GM19468 (cell line): Measurements from ENCODE around the gene ATAD3A.
"Not testable (repeated sequence)": the region's sequence is repeated elsewhere in the genome, so short reads cannot be mapped to it uniquely, and the experiment has no call there.

ENCODE experiments used
- ATAC-seq: cut with Tn5 transposase; IDR thresholded peaks from one replicate; pipeline ENCODE4 v1.9.1; 2021; ENCODE audit warnings: mild to moderate bottlenecking, moderate library complexity, moderate number of reproducible peaks; ENCODE audit not compliant: unreplicated experiment; ENCODE audit errors: extremely low read depth

ATAD3A gene

DNA sequence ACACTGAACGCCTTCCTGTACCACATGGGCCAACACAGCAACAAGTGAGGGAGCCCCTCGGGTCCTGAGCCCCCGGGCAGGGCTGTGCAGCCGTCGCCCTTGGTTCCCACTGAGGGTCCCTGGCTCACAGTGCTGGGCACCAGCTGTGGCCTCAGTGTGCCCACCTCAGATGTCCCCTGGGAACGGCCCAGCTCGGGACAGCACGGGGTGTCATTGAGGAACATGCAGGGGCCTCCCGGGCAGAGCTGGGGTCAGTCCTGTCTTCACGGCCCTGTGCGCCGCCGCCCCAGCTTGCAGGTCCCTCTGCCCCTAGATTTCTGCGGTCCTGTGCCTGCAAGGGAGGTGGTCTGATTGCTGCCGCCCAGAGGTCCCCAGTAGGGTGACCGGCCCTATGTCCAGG lies 22.7 kb upstream of the ATAD3A start:
- no peak for ATAC-seq

DNA sequence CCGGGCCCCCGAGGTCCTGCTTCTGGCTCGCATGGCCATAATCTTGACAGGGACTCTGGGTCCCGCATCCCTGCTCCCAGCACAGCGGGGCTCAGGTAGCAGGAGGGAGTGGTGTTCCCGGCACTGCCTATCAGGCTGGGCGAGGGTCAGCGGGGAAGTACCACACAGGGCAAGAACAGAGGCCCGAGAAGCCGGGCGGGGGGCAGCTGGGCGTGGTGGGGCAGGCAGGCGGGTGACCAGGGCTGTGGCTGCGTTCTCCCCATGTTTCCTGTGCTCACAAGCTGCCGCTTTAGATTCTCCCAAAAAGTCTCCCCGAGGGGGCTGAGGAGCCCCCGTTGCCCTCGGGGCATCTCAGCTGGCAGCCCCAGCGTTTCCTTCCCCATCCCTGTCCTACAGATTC lies 22.1 kb upstream of the ATAD3A start:
- no peak for ATAC-seq

GRCh38 chr1:1490633-1491230 lies 21.2 kb upstream of the ATAD3A start:
- ATAC-seq = no peak

GRCh38 chr1:1491601-1492000 lies 20.4 kb upstream of the ATAD3A start:
- ATAC-seq = no peak

- ATAC-seq = not testable (repeated sequence)
Observed at GRCh38 chr1:1494311-1494710, 17.7 kb upstream of the ATAD3A start.

GRCh38 chr1:1495461-1495975 lies 16.4 kb upstream of the ATAD3A start:
- ATAC-seq = not testable (repeated sequence)

- not testable (repeated sequence) for ATAC-seq
Observed at GRCh38 chr1:1504777-1505365, 7.1 kb upstream of the ATAD3A start.

DNA sequence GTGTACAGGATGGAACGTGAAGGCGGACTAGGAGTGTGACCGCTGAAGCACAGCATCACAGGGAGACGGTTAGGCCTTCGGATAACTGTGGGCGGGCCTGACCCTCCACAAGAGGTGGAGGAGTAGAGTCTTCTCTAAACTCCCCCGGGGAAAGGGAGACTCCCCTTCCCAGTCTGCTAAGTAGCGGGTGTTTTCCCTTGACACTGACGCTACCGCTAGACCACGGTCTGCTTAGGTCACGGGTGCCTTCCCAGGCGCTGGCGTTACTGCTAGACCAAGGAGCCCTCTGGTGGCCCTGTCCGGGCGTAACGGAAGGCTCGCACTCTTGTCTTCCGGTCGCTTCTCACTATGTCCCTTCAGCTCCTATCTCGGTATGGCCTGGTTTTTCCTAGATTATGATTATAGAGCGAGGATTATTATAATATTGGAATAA lies 6.6 kb upstream of the ATAD3A start:
- not testable (repeated sequence) for ATAC-seq

DNA sequence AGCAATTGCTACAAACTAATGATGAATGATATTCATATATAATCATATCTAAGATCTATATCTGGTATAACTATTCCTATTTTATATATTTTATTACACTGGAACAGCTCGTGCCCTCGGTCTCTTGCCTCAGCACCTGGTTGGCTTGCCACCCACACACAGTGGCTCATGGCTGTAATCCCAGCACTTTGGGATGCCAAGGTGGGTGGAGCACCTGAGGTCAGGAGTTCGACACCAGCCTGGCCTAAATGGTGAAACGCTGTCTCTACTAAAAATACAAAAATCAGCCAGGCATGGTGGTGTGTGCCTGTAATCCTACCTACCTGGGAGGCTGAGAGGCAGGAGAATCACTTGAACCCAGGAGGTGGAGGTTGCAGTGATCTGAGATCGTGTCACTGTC lies 6.2 kb upstream of the ATAD3A start:
- not testable (repeated sequence) for ATAC-seq

DNA sequence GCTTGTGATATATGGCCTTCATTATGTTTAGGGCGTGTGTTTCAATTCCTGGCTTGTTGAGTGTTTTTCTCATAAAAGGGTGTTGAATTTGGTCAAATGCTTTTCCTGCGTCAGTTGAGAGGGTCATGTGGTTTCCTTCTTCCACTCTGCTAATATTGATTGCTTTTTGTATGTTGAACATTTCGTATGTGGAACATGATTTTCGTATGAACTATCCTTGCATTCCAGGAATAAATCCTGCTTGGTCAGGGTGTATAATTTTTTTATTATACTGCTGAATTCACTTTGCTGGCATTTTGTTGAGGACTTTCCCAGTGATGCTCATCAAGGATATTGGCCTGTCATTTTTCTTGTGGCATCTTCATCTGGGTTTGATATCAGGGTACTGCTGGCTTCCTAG lies 4.7 kb upstream of the ATAD3A start:
- ATAC-seq = no peak

GRCh38 chr1:1508775-1509464 lies 3.0 kb upstream of the ATAD3A start:
- not testable (repeated sequence) for ATAC-seq

- ATAC-seq = not testable (repeated sequence)
Observed at GRCh38 chr1:1509465-1509850, 2.5 kb upstream of the ATAD3A start.

GRCh38 chr1:1510912-1511532 lies 940 bp upstream of the ATAD3A start:
- no peak for ATAC-seq

GRCh38 chr1:1512425-1512824 lies 463 bp downstream of the ATAD3A start:
- not testable (repeated sequence) for ATAC-seq

DNA sequence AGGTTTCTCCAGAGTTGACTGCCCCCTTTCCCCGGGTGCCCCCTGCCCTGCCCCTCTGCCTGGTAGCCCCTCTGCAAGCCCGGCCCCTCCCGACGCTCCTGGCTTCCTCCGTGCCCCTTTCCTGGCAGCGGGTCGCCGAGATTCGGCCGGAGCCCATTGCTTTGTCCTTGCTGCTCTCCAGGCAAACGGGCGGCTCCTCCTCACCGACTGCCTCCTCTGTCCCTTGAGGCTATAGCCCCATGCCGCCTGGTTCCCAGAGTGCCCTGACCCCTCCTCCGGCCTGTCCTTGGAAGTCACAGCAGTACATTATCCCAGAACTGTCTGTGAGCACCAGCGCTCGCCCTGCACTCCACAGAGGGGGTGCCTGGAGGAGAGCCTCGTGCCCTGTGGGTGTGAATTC lies 1.7 kb downstream of the ATAD3A start:
- ATAC-seq = not testable (repeated sequence)

GRCh38 chr1:1514376-1514775 lies 2.4 kb downstream of the ATAD3A start:
- not testable (repeated sequence) for ATAC-seq

DNA sequence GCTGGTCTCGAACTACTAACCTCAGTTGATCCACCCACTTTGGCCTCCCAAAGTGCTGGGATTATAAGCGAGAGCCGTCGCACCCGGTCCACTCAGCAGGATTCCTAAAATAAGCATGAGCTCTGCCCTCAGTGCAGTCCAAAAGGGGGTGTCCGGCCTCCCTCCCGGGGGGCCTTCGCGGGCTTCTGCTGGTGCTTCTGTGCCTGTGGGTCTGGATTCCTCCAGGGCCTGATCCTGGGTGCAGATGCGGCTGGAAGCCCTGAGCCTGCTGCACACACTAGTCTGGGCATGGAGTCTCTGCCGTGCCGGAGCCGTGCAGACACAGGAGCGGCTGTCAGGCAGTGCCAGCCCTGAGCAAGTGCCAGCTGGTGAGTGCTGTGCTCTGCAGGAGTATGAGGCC lies 5.0 kb downstream of the ATAD3A start:
- ATAC-seq = not testable (repeated sequence)

DNA sequence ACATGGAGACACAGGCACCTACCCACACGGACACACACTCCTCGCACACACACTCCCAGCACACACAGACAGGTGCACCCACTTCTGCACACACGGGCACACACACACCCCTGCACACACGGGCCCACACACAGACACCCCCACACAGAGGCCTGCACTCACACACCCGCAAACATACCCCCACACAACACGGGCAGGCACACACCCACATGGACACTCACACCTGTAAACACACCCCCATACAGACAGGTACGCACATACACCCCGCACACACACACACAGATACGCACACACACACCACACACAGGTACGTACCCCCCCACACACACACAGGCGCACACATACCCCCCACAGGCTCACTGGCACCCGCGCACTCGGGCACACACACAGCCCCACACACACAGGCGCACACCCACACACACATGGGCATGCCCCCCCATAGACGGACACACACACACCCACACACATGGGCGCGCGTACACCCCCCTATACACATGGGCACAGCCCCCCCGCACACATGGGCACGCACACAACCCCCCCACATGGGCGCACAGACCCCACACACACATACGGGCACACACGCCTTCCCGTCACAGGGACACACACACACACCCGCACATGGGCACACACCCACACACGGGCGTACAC lies 6.1 kb downstream of the ATAD3A start:
- ATAC-seq = no peak

DNA sequence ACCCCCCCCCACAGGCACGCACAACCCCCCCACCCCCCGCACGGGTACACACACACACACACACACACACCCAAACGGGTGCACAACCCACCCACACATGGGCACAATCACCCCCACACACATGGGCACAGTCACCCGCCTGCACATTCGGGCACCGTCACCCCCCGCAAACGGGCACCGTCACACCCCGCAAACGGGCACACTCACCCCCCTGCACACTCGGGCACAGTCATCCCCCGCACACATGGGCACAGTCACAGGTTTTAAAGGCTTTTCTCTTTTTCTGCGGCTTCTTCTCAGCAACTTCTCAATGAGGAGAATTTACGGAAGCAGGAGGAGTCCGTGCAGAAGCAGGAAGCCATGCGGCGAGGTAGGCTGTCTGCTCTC lies 6.7 kb downstream of the ATAD3A start:
- ATAC-seq = not testable (repeated sequence)

DNA sequence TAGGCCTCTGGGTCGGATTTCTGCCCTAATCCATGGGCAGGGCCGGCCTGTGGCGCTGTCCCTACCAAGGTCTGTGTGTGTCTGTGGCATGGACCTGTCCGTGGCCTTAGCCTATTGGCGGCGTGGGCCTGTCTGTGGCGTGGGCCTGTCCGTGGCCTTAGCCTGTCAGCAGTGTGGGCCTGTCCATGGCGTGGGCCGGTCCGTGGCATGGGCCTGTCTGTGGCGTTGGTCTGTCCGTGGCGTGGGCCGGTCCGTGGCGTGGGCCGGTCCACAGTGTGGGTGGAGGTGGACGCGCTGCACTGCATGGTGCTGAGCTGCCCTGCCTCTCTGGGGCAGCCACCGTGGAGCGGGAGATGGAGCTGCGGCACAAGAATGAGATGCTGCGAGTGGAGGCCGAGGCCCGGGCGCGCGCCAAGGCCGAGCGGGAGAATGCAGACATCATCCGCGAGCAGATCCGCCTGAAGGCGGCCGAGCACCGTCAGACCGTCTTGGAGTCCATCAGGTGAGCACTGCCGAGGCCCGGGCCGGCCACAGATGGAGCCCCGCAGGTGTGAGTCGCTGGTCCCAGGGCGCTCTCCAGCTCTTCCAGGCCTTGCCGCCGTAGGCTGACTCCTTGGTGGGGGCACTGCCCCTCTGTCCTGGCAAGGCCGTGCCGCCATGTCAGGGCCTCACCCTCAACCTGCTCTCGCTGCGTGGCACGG lies 8.0 kb downstream of the ATAD3A start:
- ATAC-seq = not testable (repeated sequence)
